SK-N-MC (cell line): ENCODE results near the gene MTAP.

Experiments
- EZH2 ChIP-seq: fragments of 200-600 bp; sonication (generic); IDR thresholded peaks from one replicate; pipeline ENCODE4 v1.6.1; 2017; ENCODE audit warnings: antibody characterized with exemption
- FOXP2 ChIP-seq: optimal IDR thresholded peaks from 2 replicates; pipeline ENCODE3; 2011; ENCODE audit warnings: mild to moderate bottlenecking, moderate library complexity; ENCODE audit not compliant: insufficient read depth; ENCODE audit errors: extremely low read length, control extremely low read depth
- POLR2AphosphoS5 ChIP-seq: IDR thresholded peaks from 2 replicates; pipeline ENCODE4 v1.6.1; 2012; ENCODE audit warnings: mild to moderate bottlenecking, low read depth, low read length, borderline replicate concordance

- TF ChIP-seq EZH2 (no peak), POLR2AphosphoS5 (no peak), FOXP2 (no peak)
Measured at GRCh38 chr9:21866302-21866701, 63.9 kb downstream of the MTAP start.
